Adrenal gland (tissue), 12 donors: Measurements from ENCODE around the gene SHISA6. TPM values are rescaled to one million over a fixed set of nuclear protein-coding genes. Genes with fewer than 3 reads are reported as not detected.

ENCODE experiments used
- DNase-seq, 7 donors: peaks; one replicate each; pipeline ENCODE4 v3.0.0-alpha.2; 2019 to 2020
- H3K27ac ChIP-seq, 5 donors: fragments of 200-600 bp; sonication (generic) in 4 of 5; 1 replicate in 3 of 5; 2 replicates in 2 of 5; pipeline versions ENCODE4 v1.5.1 to v1.8.0; 2016 to 2020; ENCODE audit warnings: mild to moderate bottlenecking in 1 of 5
- H3K27me3 ChIP-seq: fragments of 200-600 bp; 2 replicates; pipeline ENCODE4 v1.8.0; 2021
- H3K36me3 ChIP-seq, 2 donors: fragments of 200-600 bp; replicated peaks in 1 of 2; 1 replicate in 1 of 2; 2 replicates in 1 of 2; pipeline versions ENCODE4 v1.5.1 to v1.8.0; 2018 to 2022
- H3K4me1 ChIP-seq, 2 donors: fragments of 200-600 bp; replicated peaks in 1 of 2; 1 replicate in 1 of 2; 2 replicates in 1 of 2; pipeline versions ENCODE4 v1.5.1 to v1.8.0; 2018 to 2021
- H3K4me3 ChIP-seq, 4 donors: fragments of 200-600 bp; sonication (generic) in 3 of 4; one replicate each; pipeline ENCODE4 v1.5.1; 2016 to 2018
- H3K9me3 ChIP-seq, 3 donors: fragments of 200-600 bp; sonication (generic) in 1 of 3; replicated peaks in 1 of 3; 1 replicate in 2 of 3; 2 replicates in 1 of 3; pipeline versions ENCODE4 v1.5.1 to v1.8.0; 2016 to 2021
- CTCF ChIP-seq, 6 experiments: fragments of 450-650 bp in 4 of 6; fragments of 200-600 bp in 2 of 6; sonication (generic) in 1 of 6; IDR thresholded peaks; 1 replicate in 5 of 6; 2 replicates in 1 of 6; pipeline versions ENCODE4 v1.5.1 to v1.8.0; 2016 to 2021; ENCODE audit warnings: antibody characterized with exemption in 6 of 6, mild to moderate bottlenecking in 2 of 6, moderate library complexity in 1 of 6
- POLR2A ChIP-seq, 2 donors: fragments of 450-650 bp; IDR thresholded peaks; one replicate each; pipeline ENCODE4 v1.6.1; 2017; ENCODE audit warnings: antibody characterized with exemption in 2 of 2, mild to moderate bottlenecking in 2 of 2, moderate library complexity in 1 of 2
- WGBS, 4 donors: extraction: QIAGEN DNeasy Blood & Tissue Kit in 2 of 4; methylation state at CpG; one replicate each; pipeline versions ENCODE4 v1.1.5 to v1.1.7; 2013 to 2017; 5-methylcytosine and 5-hydroxymethylcytosine counted together
- intact Hi-C, 2 donors: fragments of 100-400 bp; cut with DNase I; formaldehyde crosslinking; loops; one replicate each; pipeline versions ENCODE4 v1.14.1 to v1.15.0; 2022 to 2023
- polyA plus RNA-seq, 3 donors: library from polyadenylated mRNA; stranded (reverse); fragments of 200-250 nt in 2 of 3; fragments of 350-450 nt in 1 of 3; fragmentation: Illumina TruSeq in 1 of 3; extraction: RNeasy Lipid Tissue Mini Kit (QIAGEN cat#74804) in 1 of 3; gene quantifications; one replicate each; pipeline ENCODE4 v1.2.3, GENCODE V29; 2013 to 2014
- total RNA-seq, 9 donors: library from RNA; depleted of rRNA in 4 of 9; stranded (reverse); fragments of >200 nt in 4 of 9; fragments of 120-200 nt in 1 of 9; fragmentation: NEBNext Ultra II Directional in 1 of 9; extraction: Animal tissue kit (Norgen Biotek cat#: 25700) in 1 of 9; gene quantifications; one replicate each; pipeline versions ENCODE4 v1.1.0 to v1.2.4, GENCODE V29; 2013 to 2023
- donor health status: healthy with polysubstance abuse.
- donor health status: Bipolar disorder and iron deficiency.
- donor health status: DM: yes; HTN: yes; CAD: no.
- donor health status: DM: no; HTN: no; CAD: no.
- donor health status: DM: no; HTN: no; CAD: no.
- donor health status: DM: yes; HTN: yes; CAD: no.

SHISA6 gene
- total and polyA plus RNA-seq, 12 donors = 0.09 to 2.0 (median 0.57) TPM

GRCh38 chr17:11485336-11486100, 244.5 kb downstream of the SHISA6 start:
- Histone ChIP-seq H3K36me3 (no peaks in the 10 kb centered on the region), H3K4me3 (no peak overlapping the region), H3K9me3 (no peaks in the 10 kb centered on the region), H3K27ac (no peak overlapping the region), H3K27me3 (no peaks in the 10 kb centered on the region), H3K4me1 (no peaks in the 10 kb centered on the region)
- DNase-seq = peak in 1 of 7 donors; percentile 0
- intact Hi-C loops = no loop called here
- TF ChIP-seq POLR2A (IDR thresholded peaks at IDR 0.05) = no peak
- TF ChIP-seq CTCF (IDR thresholded peaks at IDR 0.05) = no peak
- WGBS, 4 donors = 60 to 67% (median 65%) methylated on average over 9 to 12 of the region's 12 CpGs

GRCh38 chr17:11486101-11486867, 245.3 kb downstream of the SHISA6 start:
- TF ChIP-seq POLR2A (IDR thresholded peaks at IDR 0.05) (no peak), CTCF (IDR thresholded peaks at IDR 0.05) (no peak)
- Histone ChIP-seq H3K9me3 (no peaks in the 10 kb centered on the region), H3K27me3 (no peaks in the 10 kb centered on the region), H3K4me1 (no peaks in the 10 kb centered on the region), H3K4me3 (no peak overlapping the region), H3K27ac (no peak overlapping the region), H3K36me3 (no peaks in the 10 kb centered on the region)
- intact Hi-C loops = no loop called here
- WGBS, 4 donors = 49 to 56% (median 52%) methylated on average over 12 of the region's 12 CpGs
- DNase-seq = no peak

GRCh38 chr17:11486868-11487310, 245.9 kb downstream of the SHISA6 start:
- H3K4me1 ChIP-seq = no peaks in the 10 kb centered on the region
- H3K9me3 ChIP-seq = no peaks in the 10 kb centered on the region
- H3K27ac ChIP-seq = no peak overlapping the region
- no peaks in the 10 kb centered on the region for H3K27me3 ChIP-seq
- DNase-seq = no peak
- H3K4me3 ChIP-seq = no peak overlapping the region
- H3K36me3 ChIP-seq = no peaks in the 10 kb centered on the region
- no peak for TF ChIP-seq CTCF (IDR thresholded peaks at IDR 0.05)
- no peak for TF ChIP-seq POLR2A (IDR thresholded peaks at IDR 0.05)
- intact Hi-C loops = no loop called here
- 70 to 80% (median 79%) methylated on average over 9 of the region's 9 CpGs for WGBS, 4 donors

GRCh38 chr17:11487469-11487868, 246.5 kb downstream of the SHISA6 start:
- intact Hi-C loops = no loop called here
- Histone ChIP-seq H3K27me3 (no peaks in the 10 kb centered on the region), H3K27ac (no peak overlapping the region), H3K9me3 (no peaks in the 10 kb centered on the region), H3K4me1 (no peaks in the 10 kb centered on the region), H3K36me3 (no peaks in the 10 kb centered on the region), H3K4me3 (no peak overlapping the region)
- WGBS, 4 donors = 61 to 83% (median 72%) methylated on average over 2 of the region's 2 CpGs
- no peak for TF ChIP-seq CTCF (IDR thresholded peaks at IDR 0.05)
- no peak for TF ChIP-seq POLR2A (IDR thresholded peaks at IDR 0.05)
- no peak for DNase-seq
